HuH-7 (cell line): ENCODE measurements around the gene ESRRA.
A peak's percentile ranks its signal among the peaks of the same experiment; 100 is the strongest.

Experiments
- DNase-seq: peaks from one replicate; pipeline ENCODE4 v3.0.0; 2011; ENCODE audit warnings: low spot score

ESRRA gene

GRCh38 chr11:64275031-64275800 is 30.1 kb upstream of the ESRRA start:
- no peak for DNase-seq

- DNase-seq = no peak
Observed at GRCh38 chr11:64275841-64276240, 29.5 kb upstream of the ESRRA start.

- DNase-seq = no peak
Observed at GRCh38 chr11:64276653-64277431, 28.5 kb upstream of the ESRRA start.

- DNase-seq = no peak
Observed at GRCh38 chr11:64278576-64279190, 26.6 kb upstream of the ESRRA start.

- no peak for DNase-seq
Observed at GRCh38 chr11:64281957-64282770, 23.2 kb upstream of the ESRRA start.

- DNase-seq = no peak
Observed at GRCh38 chr11:64283092-64283491, 22.2 kb upstream of the ESRRA start.

GRCh38 chr11:64284048-64284961 is 21.0 kb upstream of the ESRRA start, which contains the start of gene BAD:
Gene BAD, minus strand, starts transcription at chr11:64284665. Its CDS starts 297 bp downstream, at chr11:64284368.
- DNase-seq = peak; percentile 94

GRCh38 chr11:64284962-64285884 is 20.1 kb upstream of the ESRRA start, which contains the start of gene GPR137:
Gene GPR137, plus strand, starts transcription at chr11:64285848. Its CDS starts 677 bp downstream, at chr11:64286525.
- peak; percentile 74 for DNase-seq

GRCh38 chr11:64285885-64286800 is 19.2 kb upstream of the ESRRA start:
- DNase-seq = no peak

GRCh38 chr11:64286801-64287159 is 18.5 kb upstream of the ESRRA start:
- DNase-seq = no peak

- DNase-seq = no peak
Observed at GRCh38 chr11:64287676-64288352, 17.5 kb upstream of the ESRRA start.

- no peak for DNase-seq
Observed at GRCh38 chr11:64288353-64288750, 17.0 kb upstream of the ESRRA start.

- no peak for DNase-seq
Observed at GRCh38 chr11:64289002-64289564, 16.2 kb upstream of the ESRRA start.

GRCh38 chr11:64290352-64291261 is 14.7 kb upstream of the ESRRA start:
- no peak for DNase-seq

GRCh38 chr11:64291262-64291751 is 14.0 kb upstream of the ESRRA start, which contains the start of gene KCNK4:
Gene KCNK4, plus strand, starts transcription at chr11:64291302. Its CDS starts 1,717 bp downstream, at chr11:64293019.
- DNase-seq = no peak

- no peak for DNase-seq
Observed at GRCh38 chr11:64291752-64292459, 13.4 kb upstream of the ESRRA start.
